Measurements from ENCODE around the gene KLF5.

- TF ChIP-seq CTCF (conservative IDR thresholded peaks at IDR 0.05; ENCODE audit: low read length) (no peak), EZH2phosphoT487 (IDR thresholded peaks at IDR 0.05; ENCODE audit: borderline replicate concordance, low read depth, low read length) (no peak)
Observed at GRCh38 chr13:73111331-73111730, 52.5 kb downstream of the KLF5 start.
